ENCODE measurements around the gene CLCN1. TPM values are rescaled to one million over a fixed set of nuclear protein-coding genes. Genes with fewer than 3 reads are reported as not detected.

CLCN1 gene
- total RNA-seq, 4 donors from 2014 or later = not detected

GRCh38 chr7:143397710-143398530 is 82.0 kb downstream of the CLCN1 start:
- no peak for TF ChIP-seq POLR2A (IDR thresholded peaks at IDR 0.05; ENCODE audit: low read depth)
- no peak for TF ChIP-seq POLR2AphosphoS5 (IDR thresholded peaks at IDR 0.05)
- TF ChIP-seq EP300 (IDR thresholded peaks at IDR 0.05) = no peak
- no peak for TF ChIP-seq CTCF (IDR thresholded peaks at IDR 0.05)
- Histone ChIP-seq H3K27ac (replicated peaks in 1 of 4) (no peak overlapping the region), H3K9me3 (no peaks in the 10 kb centered on the region), H3K4me1 (peaks cover 21 to 32% (median 27%) of the 10 kb centered on the region in 4 donors), H3K4me3 (no peak overlapping the region), H3K27me3 (no peaks in the 10 kb centered on the region), H3K36me3 (peaks cover 0 to 8% (median 6%) of the 10 kb centered on the region in 4 donors)
- intact Hi-C loops (cut with DNase I) = no loop called here
- 94% methylated on average over 16 of the region's 16 CpGs for WGBS
- DNase-seq (ENCODE audit: extremely low spot score) = no peak

- Histone ChIP-seq H3K36me3 (peaks cover 0 to 8% (median 0%) of the 10 kb centered on the region in 4 donors), H3K27me3 (no peaks in the 10 kb centered on the region), H3K4me1 (peaks cover 14 to 25% (median 20%) of the 10 kb centered on the region in 4 donors), H3K9me3 (no peaks in the 10 kb centered on the region), H3K27ac (replicated peaks in 1 of 4) (no peak overlapping the region), H3K4me3 (no peak overlapping the region)
- 96% methylated on average over 5 of the region's 14 CpGs for WGBS
- no peak for DNase-seq (ENCODE audit: extremely low spot score)
- TF ChIP-seq CTCF (IDR thresholded peaks at IDR 0.05) (no peak), POLR2AphosphoS5 (IDR thresholded peaks at IDR 0.05) (no peak), POLR2A (IDR thresholded peaks at IDR 0.05; ENCODE audit: low read depth) (no peak), EP300 (IDR thresholded peaks at IDR 0.05) (no peak)
- intact Hi-C loops (cut with DNase I) = no loop called here
Observed at GRCh38 chr7:143398616-143399015, 82.7 kb downstream of the CLCN1 start.

- intact Hi-C loops (cut with DNase I) = no loop called here
- no peaks in the 10 kb centered on the region for H3K9me3 ChIP-seq
- no peak for TF ChIP-seq POLR2AphosphoS5 (IDR thresholded peaks at IDR 0.05)
- no peak for TF ChIP-seq EP300 (IDR thresholded peaks at IDR 0.05)
- no peak for TF ChIP-seq CTCF (IDR thresholded peaks at IDR 0.05)
- no peak for TF ChIP-seq POLR2A (IDR thresholded peaks at IDR 0.05; ENCODE audit: low read depth)
- no peak overlapping the region for H3K27ac ChIP-seq (replicated peaks in 1 of 4)
- peaks cover 0 to 8% (median 0%) of the 10 kb centered on the region in 4 donors for H3K36me3 ChIP-seq
- DNase-seq (ENCODE audit: extremely low spot score) = no peak
- no peaks in the 10 kb centered on the region for H3K27me3 ChIP-seq
- H3K4me3 ChIP-seq = no peak overlapping the region
- 100% methylated on average over 1 of the region's 8 CpGs for WGBS
- H3K4me1 ChIP-seq = peaks cover 10 to 19% (median 15%) of the 10 kb centered on the region in 4 donors
Observed at GRCh38 chr7:143399151-143399550, 83.2 kb downstream of the CLCN1 start.

GRCh38 chr7:143399642-143400041 is 83.7 kb downstream of the CLCN1 start:
- Histone ChIP-seq H3K4me1 (peaks cover 9 to 18% (median 16%) of the 10 kb centered on the region in 4 donors), H3K27ac (replicated peaks in 1 of 4) (no peak overlapping the region), H3K36me3 (peaks cover 0 to 8% (median 0%) of the 10 kb centered on the region in 4 donors), H3K4me3 (no peak overlapping the region), H3K9me3 (no peaks in the 10 kb centered on the region), H3K27me3 (no peaks in the 10 kb centered on the region)
- WGBS = 95% methylated on average over 13 of the region's 20 CpGs
- TF ChIP-seq CTCF (IDR thresholded peaks at IDR 0.05) (no peak), POLR2AphosphoS5 (IDR thresholded peaks at IDR 0.05) (no peak), POLR2A (IDR thresholded peaks at IDR 0.05; ENCODE audit: low read depth) (no peak), EP300 (IDR thresholded peaks at IDR 0.05) (no peak)
- intact Hi-C loops (cut with DNase I) = no loop called here
- no peak for DNase-seq (ENCODE audit: extremely low spot score)

Data from esophagus muscularis mucosa (tissue), 4 donors.